ENCODE data around the gene CYFIP1.

DNA sequence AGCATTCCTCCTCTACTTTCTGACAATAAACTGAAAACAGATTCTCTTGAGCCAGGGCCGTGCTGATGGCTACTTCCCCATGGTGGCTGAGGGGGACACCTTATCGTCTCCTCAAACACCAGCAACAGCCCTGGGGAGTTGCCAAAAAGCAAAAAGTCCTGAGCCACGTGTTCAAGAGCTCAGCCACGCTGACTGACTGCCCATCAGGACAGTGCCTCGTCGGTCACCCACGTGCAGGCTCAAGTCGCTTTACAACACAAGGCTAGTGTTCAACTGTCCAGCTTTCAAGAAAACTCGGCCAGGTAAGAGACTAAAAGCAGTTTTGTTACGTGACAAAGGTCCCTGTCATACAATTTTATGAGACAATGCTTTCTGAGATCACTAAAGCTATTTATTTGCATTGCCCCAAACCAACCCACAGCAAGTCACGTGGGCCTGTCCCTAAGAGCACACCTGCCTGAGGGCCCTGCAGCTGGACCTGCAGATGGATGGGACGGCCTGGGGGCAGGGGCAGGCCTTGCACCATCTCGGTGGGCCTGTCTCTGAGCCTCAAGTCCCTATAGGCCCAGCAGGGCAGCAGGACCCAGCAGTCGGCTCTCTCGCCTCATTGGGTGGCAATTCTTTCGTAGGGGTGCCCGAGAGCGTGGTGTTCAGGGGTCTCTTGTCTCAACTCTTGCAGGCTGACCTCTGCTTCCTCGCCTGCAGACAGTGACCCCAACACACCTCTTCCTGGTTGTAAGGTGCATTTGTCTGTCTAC lies 99.0 kb downstream of the CYFIP1 start:
- TF ChIP-seq TAF1 (IDR thresholded peaks at IDR 0.05; ENCODE audit: borderline replicate concordance, low read depth, low read length) (no peak), MYB (IDR thresholded peaks at IDR 0.05; ENCODE audit: borderline replicate concordance, low read depth, low read length) (no peak), RAD21 (IDR thresholded peaks at IDR 0.05; ENCODE audit: insufficient read depth, low read depth, low read length) (no peak), HDAC6 (IDR thresholded peaks at IDR 0.05; ENCODE audit: unreplicated experiment) (no peak), SIN3A (IDR thresholded peaks at IDR 0.05; ENCODE audit: low read depth, low read length) (no peak), CREM (IDR thresholded peaks at IDR 0.05; ENCODE audit: low read depth) (no peak), EP300 (IDR thresholded peaks at IDR 0.05; ENCODE audit: borderline replicate concordance in 1 of 2, control insufficient read depth in 1 of 2, low read depth in 2 of 2, low read length in 2 of 2) (no peak)
- TF ChIP-seq, protein P1, sequence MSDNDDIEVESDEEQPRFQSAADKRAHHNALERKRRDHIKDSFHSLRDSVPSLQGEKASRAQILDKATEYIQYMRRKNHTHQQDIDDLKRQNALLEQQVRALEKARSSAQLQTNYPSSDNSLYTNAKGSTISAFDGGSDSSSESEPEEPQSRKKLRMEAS (IDR thresholded peaks at IDR 0.05; ENCODE audit: low read depth, low read length) = no peak

All from GM12878 (cell line).